Measurements from ENCODE around the gene KCNJ16.

Gene KCNJ16

DNA sequence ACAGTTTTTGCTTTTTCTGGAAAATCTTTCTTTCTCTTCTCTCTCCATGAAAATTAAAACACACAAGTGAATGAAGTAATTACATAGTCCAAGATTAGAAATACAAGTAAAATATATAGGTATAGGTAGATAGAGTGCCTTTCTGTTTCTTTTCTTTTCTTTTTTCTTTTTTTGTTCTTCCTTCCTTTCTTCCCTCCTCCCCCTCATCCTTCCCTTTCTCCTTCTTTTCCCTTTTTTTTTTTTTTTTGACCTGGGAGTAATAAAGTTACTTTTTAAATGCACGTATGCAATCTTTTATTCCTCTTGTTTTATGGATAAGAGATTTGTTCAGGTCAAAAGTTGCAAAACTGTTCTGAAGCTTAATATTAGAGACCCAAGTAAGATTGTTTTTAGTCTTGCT lies 59.8 kb downstream of the KCNJ16 start:
- DNase-seq, result no peak

DNA sequence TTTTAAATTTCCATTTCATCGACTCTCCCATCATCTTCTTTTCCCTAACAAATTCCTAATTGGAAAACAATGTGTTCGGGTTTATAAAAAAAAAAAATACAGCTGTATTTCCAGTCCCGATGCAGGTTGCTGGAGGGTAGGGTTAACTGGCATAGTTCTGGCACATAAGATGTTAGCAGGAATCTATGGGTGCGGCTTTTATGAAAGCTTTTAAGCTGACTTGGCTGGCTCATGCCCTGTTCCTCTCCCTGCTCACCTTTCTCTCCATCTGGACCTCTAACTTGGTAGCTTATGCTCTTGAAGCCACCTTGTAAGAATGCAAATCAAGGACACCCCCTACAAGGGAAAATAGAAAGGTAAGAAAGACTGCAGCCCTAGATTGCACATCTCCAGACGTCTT lies 61.1 kb downstream of the KCNJ16 start:
- no peak for DNase-seq

DNA sequence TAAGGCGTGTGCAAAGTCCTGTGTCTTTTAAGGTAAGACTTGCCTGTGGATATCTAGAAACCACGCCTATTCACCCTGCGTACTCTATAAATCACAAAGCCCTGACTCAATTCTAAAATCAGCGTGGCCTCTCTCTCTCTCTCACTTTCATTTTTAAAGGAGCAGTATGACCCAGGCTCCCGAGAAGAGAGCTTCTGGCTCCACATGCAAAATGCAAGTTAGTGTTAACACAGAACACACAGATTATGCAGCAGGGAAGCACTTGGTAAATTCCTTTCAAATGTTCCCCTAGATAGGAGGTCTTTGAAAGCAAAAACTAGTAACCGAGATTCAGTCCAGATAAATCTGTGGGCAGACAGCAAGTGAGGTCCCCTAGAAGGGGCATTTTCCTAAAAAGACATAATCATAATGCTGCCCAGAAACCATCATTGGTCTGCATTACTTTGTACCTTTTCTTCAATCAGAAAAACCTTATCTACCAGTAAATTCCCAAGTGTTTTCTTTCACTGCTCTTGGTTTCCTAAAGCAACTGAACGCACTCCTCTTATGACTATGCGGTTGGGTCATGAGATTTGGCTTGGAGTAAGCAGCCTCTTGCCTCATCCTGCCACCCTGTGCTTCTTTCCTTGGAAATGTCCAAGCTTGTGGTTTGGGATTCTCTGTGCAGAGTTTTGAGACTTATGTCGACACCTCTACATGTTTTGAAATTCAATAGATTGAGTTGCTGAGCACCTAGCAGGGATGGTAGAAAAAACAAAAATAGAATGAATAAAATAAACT lies 62.6 kb downstream of the KCNJ16 start:
- DNase-seq, result no peak

DNA sequence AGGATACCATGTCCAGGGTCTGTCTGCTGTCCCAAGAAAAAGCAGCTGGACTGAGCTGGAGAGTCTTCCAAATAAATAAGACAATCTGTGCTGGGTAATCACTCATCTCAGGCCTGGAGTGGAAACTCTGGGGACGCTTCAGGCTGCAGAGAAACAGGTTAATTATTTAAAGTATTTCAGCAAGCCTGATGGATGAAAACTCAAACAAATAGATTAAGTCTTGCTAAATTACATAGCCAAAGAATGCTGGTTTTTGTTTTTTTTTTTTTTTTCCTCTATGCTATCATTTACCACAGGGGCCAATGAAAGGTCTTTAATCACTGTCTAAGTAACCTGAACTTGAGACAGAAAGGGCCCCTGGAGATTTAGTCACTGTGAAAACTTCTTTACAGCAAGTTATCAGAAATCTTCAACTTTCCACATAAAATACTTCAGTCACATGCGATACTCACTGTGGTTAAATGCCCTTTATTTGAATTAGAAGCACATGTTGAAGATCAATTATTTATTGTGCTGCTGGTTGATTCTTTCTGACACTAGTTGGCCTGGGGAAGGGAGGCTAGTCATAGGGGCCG lies 63.4 kb downstream of the KCNJ16 start:
- no peak for DNase-seq

- no peak for DNase-seq
Observed at GRCh38 chr17:70139449-70139993, 64.5 kb downstream of the KCNJ16 start.

DNA sequence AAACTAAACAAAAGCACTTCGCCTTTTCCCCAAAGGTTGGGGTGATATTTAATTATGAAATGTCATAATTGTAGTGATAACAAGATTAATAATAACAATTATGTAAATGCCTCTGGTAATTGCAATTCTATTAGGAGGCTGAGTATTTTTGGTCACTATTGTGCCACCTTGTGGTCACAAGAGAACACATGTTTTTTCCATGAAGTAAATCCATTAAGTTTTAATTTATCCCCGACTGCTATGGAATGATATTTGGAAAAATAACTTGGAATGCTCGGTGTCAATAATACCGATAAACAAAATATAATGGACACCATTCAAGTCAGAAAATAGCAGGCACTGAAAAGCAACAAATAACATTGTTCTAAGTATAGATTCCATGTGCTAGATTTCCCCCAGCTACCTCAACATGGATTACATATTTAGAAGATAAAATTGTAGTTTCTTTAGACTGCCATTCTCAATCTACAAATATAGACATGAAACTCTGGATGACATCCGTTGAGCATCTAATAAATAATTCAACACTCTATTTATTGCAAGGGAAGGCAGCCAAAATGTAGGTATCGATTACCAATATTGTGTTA lies 69.3 kb downstream of the KCNJ16 start:
- DNase-seq, result no peak

- no peak for DNase-seq
Observed at GRCh38 chr17:70153210-70153609, 78.2 kb downstream of the KCNJ16 start.

DNA sequence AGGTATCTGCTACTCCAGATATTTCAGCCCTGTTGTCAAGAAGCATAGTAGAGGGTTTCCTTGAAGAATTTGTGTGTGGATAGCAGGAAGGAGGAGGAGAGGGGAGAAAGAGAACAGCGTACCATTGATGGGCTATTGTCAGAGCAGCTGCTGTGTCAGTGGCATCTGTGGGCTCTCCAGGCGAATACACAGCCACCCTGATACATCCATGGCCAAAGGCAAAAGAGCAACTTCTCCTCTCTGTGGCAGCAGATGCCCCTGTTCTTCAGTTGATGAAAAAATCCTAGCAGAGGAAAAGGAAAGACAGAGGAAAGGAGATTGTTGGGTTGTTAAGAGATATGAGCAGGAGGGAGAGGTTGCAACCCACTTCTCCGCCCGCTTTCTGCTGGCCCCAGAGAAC lies 82.1 kb downstream of the KCNJ16 start:
- no peak for DNase-seq

GRCh38 chr17:70158180-70158579 lies 83.2 kb downstream of the KCNJ16 start:
- DNase-seq, result no peak

DNA sequence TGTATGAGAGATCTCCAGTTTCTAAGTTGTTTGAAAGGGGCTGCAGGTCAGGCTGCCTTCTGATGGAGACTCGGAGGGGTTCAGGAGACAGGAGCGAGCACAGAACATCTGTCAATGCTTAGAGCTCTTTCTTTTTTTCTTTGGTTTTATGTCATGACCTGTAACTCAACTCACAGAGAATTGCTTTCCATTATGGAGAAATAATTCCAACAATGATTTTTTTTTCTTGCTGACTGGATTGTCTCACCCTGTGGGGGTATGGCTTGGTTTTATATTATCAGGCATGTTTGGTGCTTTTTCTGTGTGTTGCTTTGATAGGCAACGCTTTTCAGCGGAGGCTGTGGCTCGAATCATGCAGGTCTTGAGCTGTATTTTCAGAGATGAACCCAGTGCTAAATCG lies 83.6 kb downstream of the KCNJ16 start:
- no peak for DNase-seq

DNA sequence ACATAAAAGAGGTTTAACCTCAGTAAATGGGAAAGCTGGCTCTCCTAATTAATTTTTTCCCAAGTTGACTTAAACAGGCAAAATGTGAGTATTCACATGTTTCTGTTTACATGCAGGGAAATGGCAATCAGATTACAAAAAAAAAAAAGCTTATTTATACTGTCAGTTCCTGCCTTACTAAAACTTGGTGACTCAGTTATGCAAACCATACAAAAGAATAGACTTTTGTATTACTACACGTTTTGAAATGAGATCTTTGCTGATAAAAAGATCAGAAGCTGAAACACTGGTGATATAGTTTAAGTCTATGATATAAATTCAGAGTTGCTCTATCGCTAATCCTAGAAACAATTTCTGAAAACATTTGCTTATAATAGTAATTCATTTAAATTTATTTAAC lies 85.0 kb downstream of the KCNJ16 start:
- DNase-seq, result no peak

DNA sequence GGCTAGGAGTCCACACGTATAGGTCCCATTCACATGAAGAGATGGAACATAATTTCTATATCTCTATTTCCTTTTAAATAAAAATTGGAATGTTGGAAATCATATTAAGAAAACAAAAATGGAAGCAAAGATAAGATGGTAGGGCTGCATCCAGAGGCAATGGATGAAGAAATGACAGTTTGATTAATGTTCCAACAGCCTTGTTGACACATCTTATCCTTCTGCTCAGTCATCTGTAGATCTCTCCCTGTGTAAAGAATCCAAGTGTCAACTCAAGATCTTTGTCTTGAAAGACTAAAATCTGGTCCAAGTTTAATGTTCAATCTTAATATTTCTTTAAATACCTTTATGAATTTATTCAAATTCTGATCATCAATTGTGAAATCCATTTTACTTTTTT lies 86.5 kb downstream of the KCNJ16 start:
- no peak for DNase-seq

GRCh38 chr17:70165383-70165782 lies 90.4 kb downstream of the KCNJ16 start:
- no peak for DNase-seq

GRCh38 chr17:70166615-70167014 lies 91.6 kb downstream of the KCNJ16 start:
- no peak for DNase-seq

GRCh38 chr17:70168044-70168976 lies 93.3 kb downstream of the KCNJ16 start:
- DNase-seq, result no peak

- DNase-seq, result no peak
Observed at GRCh38 chr17:70168977-70169708, 94.1 kb downstream of the KCNJ16 start, which contains the start of gene KCNJ2. Gene KCNJ2 (plus strand): TSS chr17:70169532. CDS start chr17:70175040, 5,508 bp downstream.

GRCh38 chr17:70169709-70170597 lies 94.9 kb downstream of the KCNJ16 start:
- DNase-seq, result no peak

GRCh38 chr17:70171159-70171558 lies 96.1 kb downstream of the KCNJ16 start:
- DNase-seq, result no peak

DNA sequence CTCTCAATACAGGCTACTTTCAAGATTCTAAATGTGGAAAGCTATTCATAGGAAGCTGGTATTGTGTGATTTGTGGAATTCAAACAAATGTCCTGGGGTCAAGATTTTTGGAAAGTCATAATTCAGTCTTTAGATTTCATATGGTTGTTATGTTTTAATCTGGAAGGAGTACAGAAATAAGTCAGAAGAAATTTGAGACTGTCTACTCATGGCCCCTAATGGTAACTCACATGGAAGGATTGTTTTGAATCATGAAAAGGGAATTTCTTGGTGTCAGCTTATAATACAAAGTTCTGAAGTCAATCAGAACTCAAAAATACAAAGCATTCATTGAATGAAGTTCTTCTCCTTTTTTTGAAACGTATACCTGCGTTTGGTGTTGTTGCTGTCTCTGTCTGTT lies 97.4 kb downstream of the KCNJ16 start:
- DNase-seq, result no peak

- DNase-seq, result no peak
Observed at GRCh38 chr17:70172923-70173322, 97.9 kb downstream of the KCNJ16 start.

DNA sequence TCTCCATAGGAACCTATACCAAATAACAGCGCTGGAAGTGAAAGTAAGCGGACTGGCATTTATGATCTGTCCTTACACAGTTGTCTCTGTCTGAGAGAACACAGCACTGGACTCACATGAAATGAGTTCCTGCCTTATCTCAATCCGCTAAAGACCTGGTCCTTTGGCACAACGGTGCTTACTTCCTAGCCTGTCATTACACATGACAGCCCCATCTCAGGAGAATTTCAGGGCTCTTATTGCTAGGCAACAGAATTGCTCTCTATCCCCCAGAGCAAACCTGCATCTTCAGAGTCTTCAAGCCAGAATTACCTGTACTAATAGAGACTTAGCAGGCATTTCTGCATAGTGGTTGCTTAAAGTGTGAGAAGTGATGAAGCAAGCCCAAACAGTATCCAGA lies 98.7 kb downstream of the KCNJ16 start:
- DNase-seq, result no peak

All from activated CD4-positive, alpha-beta T cell treated with anti-CD3 and anti-CD28 coated beads for 1 hour (primary cell).